HUDEP-2 (cell line): ENCODE data around the gene CCNQ.
A peak's percentile ranks its signal among the peaks of the same experiment; 100 is the strongest.

Experiments used
- DNase-seq, 76 experiments: peaks; one replicate each; lab custom pipeline; 2025; ENCODE audit not compliant: unreplicated experiment in 76 of 76; lab: John Stamatoyannopoulos, UW

The CCNQ gene

GRCh38 chrX:153546386-153546785 lies 52.6 kb downstream of the CCNQ start:
- no peak for DNase-seq

- DNase-seq: no peak
Measured at GRCh38 chrX:153544727-153545126, 54.2 kb downstream of the CCNQ start.

GRCh38 chrX:153539979-153540358 lies 59.0 kb downstream of the CCNQ start:
- DNase-seq: no peak

GRCh38 chrX:153539171-153539978 lies 59.6 kb downstream of the CCNQ start:
- DNase-seq: peak in 56 of 76 experiments; percentile 0 to 70 (median 20)

- DNase-seq: no peak
Measured at GRCh38 chrX:153538424-153538823, 60.5 kb downstream of the CCNQ start.
